HCT116 (cell line): ENCODE measurements around the gene XYLT1. TPM values are rescaled to one million over a fixed set of nuclear protein-coding genes. Genes with fewer than 3 reads are reported as not detected.

ENCODE experiments used
- ATAC-seq: fragments of 200-7000 bp; cut with Tn5 transposase; 2 replicates; pipeline ENCODE4 v1.9.1; 2020; ENCODE audit warnings: mild to moderate bottlenecking, moderate library complexity
- BruUV-seq: library from RNA; stranded (reverse); fragments of 400-500 nt; replicated peaks from 2 replicates; lab custom pipeline; 2021; lab: Mats Ljungman, UMichigan
- CTCF ChIA-PET: fragments of 300-600 bp; sonication (Branson Sonifier 250); formaldehyde crosslinking; loops from one replicate; lab custom pipeline; 2021; ENCODE audit warnings: antibody characterized with exemption; lab: Charles Lee
- POLR2A ChIA-PET: fragments of 300-600, 350-600 bp; sonication (Branson Sonifier 250); formaldehyde crosslinking; loops from one replicate; lab custom pipeline; 2021; ENCODE audit warnings: antibody characterized with exemption; lab: Charles Lee
- RAD21 ChIA-PET, 2 experiments: fragments of 300-600 bp; sonication (Branson Sonifier 250); formaldehyde crosslinking; loops; one replicate each; lab custom pipeline; 2023; ENCODE audit warnings: low total read pairs in 2 of 2; ENCODE audit not compliant: uncharacterized antibody in 2 of 2, unreplicated experiment in 2 of 2, low non-redundant PET in 1 of 2; lab: Charles Lee
- DNase-seq: peaks from one replicate; pipeline ENCODE4 v3.0.0-alpha.2; 2010; ENCODE audit warnings: low read depth, low spot score
- H2AFZ ChIP-seq: fragments of 200-600 bp; shearing (Covaris generic), sonication (generic); 2 replicates; pipeline ENCODE4 v1.6.1; 2017; ENCODE audit warnings: low read depth, mixed run types, mixed read lengths, antibody characterized with exemption, low read length; ENCODE audit not compliant: poor library complexity, severe bottlenecking
- H3K27ac ChIP-seq: 2 replicates; pipeline ENCODE4 v1.5.1; 2012; ENCODE audit warnings: low read depth, low read length
- H3K27me3 ChIP-seq: fragments of 200-600 bp; sonication (generic); 2 replicates; pipeline ENCODE4 v1.6.1; 2016; ENCODE audit warnings: mixed run types, low read length, mixed read lengths; ENCODE audit not compliant: insufficient read depth
- H3K36me3 ChIP-seq, 2 experiments: fragments of 200-500 bp in 1 of 2; fragments of 200-600 bp in 1 of 2; sonication (Bioruptor generic) in 1 of 2; sonication (generic) in 1 of 2; 2 replicates each; pipeline versions ENCODE4 v1.5.1 to v1.6.1; 2014 to 2016; ENCODE audit warnings: low read length in 2 of 2, inconsistent platforms in 1 of 2, mixed read lengths in 1 of 2, mixed run types in 1 of 2; ENCODE audit not compliant: insufficient read depth in 2 of 2, control insufficient read depth in 1 of 2
- H3K4me1 ChIP-seq, 2 experiments: fragments of 200-600 bp in 1 of 2; sonication (generic) in 1 of 2; 2 replicates each; pipeline versions ENCODE4 v1.5.1 to v1.6.1; 2012 to 2017; ENCODE audit warnings: low read length in 2 of 2, inconsistent platforms in 1 of 2, mild to moderate bottlenecking in 1 of 2, mixed read lengths in 1 of 2, mixed run types in 1 of 2, moderate library complexity in 1 of 2; ENCODE audit not compliant: insufficient read depth in 2 of 2, control insufficient read depth in 1 of 2
- H3K4me2 ChIP-seq: fragments of 200-600 bp; sonication (generic); 2 replicates; pipeline ENCODE4 v1.6.1; 2017; ENCODE audit warnings: mixed run types, low read length, mixed read lengths
- H3K4me3 ChIP-seq, 2 experiments: fragments of 200-600 bp in 1 of 2; sonication (generic) in 1 of 2; replicated peaks in 1 of 2; 2 replicates each; pipeline ENCODE4 v1.5.1; 2011 to 2016; ENCODE audit warnings: low read length in 2 of 2, control low read depth in 1 of 2, low read depth in 1 of 2, mild to moderate bottlenecking in 1 of 2, mixed read lengths in 1 of 2, mixed run types in 1 of 2
- H3K79me2 ChIP-seq: fragments of 200-600 bp; sonication (generic); 2 replicates; pipeline ENCODE4 v1.6.1; 2017; ENCODE audit warnings: mild to moderate bottlenecking, mixed run types, low read length, moderate library complexity, mixed read lengths; ENCODE audit not compliant: insufficient read depth
- H3K9ac ChIP-seq: fragments of 200-600 bp; sonication (generic); 2 replicates; pipeline ENCODE4 v1.6.1; 2016; ENCODE audit warnings: low read length, mixed read lengths
- H3K9me2 ChIP-seq: fragments of 200-600 bp; sonication (generic), shearing (Covaris generic); 2 replicates; pipeline ENCODE4 v1.6.1; 2017; ENCODE audit warnings: mixed run types, mild to moderate bottlenecking, moderate library complexity; ENCODE audit not compliant: insufficient read depth
- H3K9me3 ChIP-seq, 2 experiments: fragments of 200-500 bp in 1 of 2; fragments of 200-600 bp in 1 of 2; sonication (Bioruptor generic) in 1 of 2; sonication (generic) in 1 of 2; 2 replicates each; pipeline ENCODE4 v1.6.1; 2014 to 2017; ENCODE audit warnings: low read length in 2 of 2, mixed read lengths in 2 of 2, inconsistent platforms in 1 of 2, low read depth in 1 of 2, mild to moderate bottlenecking in 1 of 2, mixed run types in 1 of 2, moderate library complexity in 1 of 2; ENCODE audit not compliant: control insufficient read depth in 1 of 2, insufficient read depth in 1 of 2
- H4K20me1 ChIP-seq: fragments of 200-600 bp; sonication (generic), shearing (Covaris generic); 2 replicates; pipeline ENCODE4 v1.6.1; 2017; ENCODE audit warnings: mixed run types, mild to moderate bottlenecking, moderate library complexity; ENCODE audit not compliant: insufficient read depth
- CBX3 ChIP-seq: IDR thresholded peaks from 2 replicates; pipeline ENCODE4 v1.6.1; 2012; ENCODE audit warnings: low read depth
- CEBPB ChIP-seq: IDR thresholded peaks from 2 replicates; pipeline ENCODE4 v1.6.1; 2012; ENCODE audit warnings: low read depth
- EGR1 ChIP-seq: IDR thresholded peaks from 2 replicates; pipeline ENCODE4 v1.6.1; 2012; ENCODE audit warnings: low read depth
- ELF1 ChIP-seq: IDR thresholded peaks from 2 replicates; pipeline ENCODE4 v1.6.1; 2012; ENCODE audit warnings: low read depth, borderline replicate concordance
- EZH2 ChIP-seq: fragments of 200-600 bp; sonication (generic); IDR thresholded peaks from 2 replicates; pipeline ENCODE4 v1.6.1; 2017; ENCODE audit warnings: antibody characterized with exemption, mixed run types
- FOSL1 ChIP-seq: IDR thresholded peaks from 2 replicates; pipeline ENCODE4 v1.6.1; 2012; ENCODE audit warnings: low read depth
- JUND ChIP-seq: IDR thresholded peaks from 2 replicates; pipeline ENCODE4 v1.6.1; 2012
- MAX ChIP-seq: IDR thresholded peaks from 2 replicates; pipeline ENCODE4 v1.6.1; 2012
- POLR2A ChIP-seq: IDR thresholded peaks from 2 replicates; pipeline ENCODE4 v1.7.0; 2011; ENCODE audit warnings: borderline replicate concordance; ENCODE audit not compliant: insufficient read depth, insufficient read length; ENCODE audit errors: extremely low read depth
- POLR2AphosphoS5 ChIP-seq: IDR thresholded peaks from 2 replicates; pipeline ENCODE4 v1.6.1; 2011; ENCODE audit warnings: mild to moderate bottlenecking, low read depth, low read length, moderate library complexity
- RAD21 ChIP-seq: IDR thresholded peaks from 2 replicates; pipeline ENCODE4 v1.6.1; 2012; ENCODE audit warnings: low read depth, mild to moderate bottlenecking
- REST ChIP-seq: IDR thresholded peaks from 2 replicates; pipeline ENCODE4 v1.6.1; 2012; ENCODE audit warnings: low read depth
- SIN3A ChIP-seq: IDR thresholded peaks from 2 replicates; pipeline ENCODE4 v1.6.1; 2012; ENCODE audit warnings: low read depth
- SP1 ChIP-seq: IDR thresholded peaks from 2 replicates; pipeline ENCODE4 v1.6.1; 2012; ENCODE audit warnings: low read depth
- SRF ChIP-seq: IDR thresholded peaks from 2 replicates; pipeline ENCODE4 v1.6.1; 2012; ENCODE audit warnings: low read depth
- YY1 ChIP-seq: IDR thresholded peaks from 2 replicates; pipeline ENCODE4 v1.6.1; 2011; ENCODE audit warnings: low read length, low read depth, moderate library complexity, mild to moderate bottlenecking; ENCODE audit not compliant: insufficient replicate concordance; ENCODE audit errors: extremely low read depth
- ZBTB33 ChIP-seq: IDR thresholded peaks from 2 replicates; pipeline ENCODE4 v1.6.1; 2011; ENCODE audit warnings: mild to moderate bottlenecking, low read length, moderate library complexity; ENCODE audit not compliant: insufficient replicate concordance; ENCODE audit errors: extremely low read depth
- ZNF274 ChIP-seq: fragments of 200-500 bp; sonication (Bioruptor generic); IDR thresholded peaks from 2 replicates; pipeline ENCODE4 v1.6.1; 2014; ENCODE audit warnings: mild to moderate bottlenecking, low read depth, low read length, inconsistent platforms
- intact Hi-C: fragments of 100-400 bp; cut with micrococcal nuclease; formaldehyde crosslinking; loops from 2 replicates; pipeline ENCODE4 v1.10.0; 2022
- total RNA-seq: library from RNA; stranded (reverse); gene quantifications from one replicate; pipeline ENCODE4 v1.2.1, GENCODE V29; 2021; ENCODE audit not compliant: unreplicated experiment
- TF ChIP-seq, protein P1 (sequence below), 3 experiments: fragments of 200-600 bp in 1 of 3; sonication (generic) in 1 of 3; IDR thresholded peaks in 2 of 3; conservative IDR thresholded peaks in 1 of 3; 2 replicates each; pipeline ENCODE4 v1.5.1; 2012 to 2017; ENCODE audit warnings: low read depth in 2 of 3, low read length in 2 of 3, antibody characterized with exemption in 1 of 3, borderline replicate concordance in 1 of 3, control low read depth in 1 of 3, mild to moderate bottlenecking in 1 of 3, mixed read lengths in 1 of 3, mixed run types in 1 of 3, moderate library complexity in 1 of 3; ENCODE audit not compliant: insufficient read depth in 1 of 3

XYLT1 gene
- total RNA-seq, 1 experiment from 2014 or later, result 4.5 TPM

DNA sequence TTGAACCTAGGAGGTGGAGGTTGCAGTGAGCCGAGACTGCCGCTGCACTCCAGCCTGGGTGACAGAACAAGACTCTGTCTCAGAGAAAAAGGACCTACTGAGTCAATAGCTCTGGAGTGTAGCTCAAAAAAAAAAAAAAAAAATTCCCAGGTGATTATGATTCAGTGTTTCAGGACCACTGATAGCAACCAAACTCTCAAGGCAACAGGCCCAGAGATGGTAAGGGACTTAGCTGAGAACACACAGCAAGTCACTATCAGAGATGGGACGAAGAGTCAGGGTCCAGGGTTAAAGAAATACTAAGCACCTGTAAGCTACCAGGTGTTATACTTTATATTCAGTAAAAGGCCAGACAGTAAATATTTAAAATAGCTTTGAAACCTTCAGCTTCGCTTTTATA, 335.3 kb downstream of the XYLT1 start:
- no peak for TF ChIP-seq JUND
- no peak for TF ChIP-seq ZBTB33
- no peak for TF ChIP-seq YY1
- no peak for TF ChIP-seq SP1
- TF ChIP-seq EZH2, result no peak
- no peak for TF ChIP-seq RAD21
- TF ChIP-seq CBX3, result no peak
- TF ChIP-seq POLR2AphosphoS5, result no peak
- TF ChIP-seq, protein P1, sequence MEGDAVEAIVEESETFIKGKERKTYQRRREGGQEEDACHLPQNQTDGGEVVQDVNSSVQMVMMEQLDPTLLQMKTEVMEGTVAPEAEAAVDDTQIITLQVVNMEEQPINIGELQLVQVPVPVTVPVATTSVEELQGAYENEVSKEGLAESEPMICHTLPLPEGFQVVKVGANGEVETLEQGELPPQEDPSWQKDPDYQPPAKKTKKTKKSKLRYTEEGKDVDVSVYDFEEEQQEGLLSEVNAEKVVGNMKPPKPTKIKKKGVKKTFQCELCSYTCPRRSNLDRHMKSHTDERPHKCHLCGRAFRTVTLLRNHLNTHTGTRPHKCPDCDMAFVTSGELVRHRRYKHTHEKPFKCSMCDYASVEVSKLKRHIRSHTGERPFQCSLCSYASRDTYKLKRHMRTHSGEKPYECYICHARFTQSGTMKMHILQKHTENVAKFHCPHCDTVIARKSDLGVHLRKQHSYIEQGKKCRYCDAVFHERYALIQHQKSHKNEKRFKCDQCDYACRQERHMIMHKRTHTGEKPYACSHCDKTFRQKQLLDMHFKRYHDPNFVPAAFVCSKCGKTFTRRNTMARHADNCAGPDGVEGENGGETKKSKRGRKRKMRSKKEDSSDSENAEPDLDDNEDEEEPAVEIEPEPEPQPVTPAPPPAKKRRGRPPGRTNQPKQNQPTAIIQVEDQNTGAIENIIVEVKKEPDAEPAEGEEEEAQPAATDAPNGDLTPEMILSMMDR (IDR thresholded peaks at IDR 0.05 in 2 of 3, conservative IDR thresholded peaks at IDR 0.05 in 1 of 3; ENCODE audit: borderline replicate concordance in 1 of 3, insufficient read depth in 1 of 3, low read depth in 2 of 3, low read length in 2 of 3), result no peak
- no peak for TF ChIP-seq ZNF274
- TF ChIP-seq REST, result no peak
- TF ChIP-seq SIN3A, result no peak
- TF ChIP-seq CEBPB, result no peak
- TF ChIP-seq EGR1, result no peak
- no peak for TF ChIP-seq FOSL1
- no peak for TF ChIP-seq ELF1
- no peak for TF ChIP-seq POLR2A
- TF ChIP-seq SRF, result no peak
- TF ChIP-seq MAX, result no peak
- H3K79me2 ChIP-seq, result no peaks in the 10 kb centered on the region
- POLR2A ChIA-PET, result no interaction called here
- DNase-seq, result no peak
- intact Hi-C loops, result no loop called here
- no TSS peak for BruUV-seq
- H2AFZ ChIP-seq, result no peak overlapping the region
- H3K4me2 ChIP-seq, result no peak overlapping the region
- CTCF ChIA-PET, result no interaction called here
- no peaks in the 10 kb centered on the region for H4K20me1 ChIP-seq
- H3K9me3 ChIP-seq, result no peaks in the 10 kb centered on the region
- no peak overlapping the region for H3K4me3 ChIP-seq
- H3K9ac ChIP-seq, result no peak overlapping the region
- H3K27ac ChIP-seq, result no peak overlapping the region
- RAD21 ChIA-PET, result no interaction called here
- 0 out of 2 replicates have a peak, but pooled peaks cover 4% of the 10 kb centered on the region for H3K27me3 ChIP-seq
- ATAC-seq, result no peak
- H3K9me2 ChIP-seq, result no peaks in the 10 kb centered on the region
- no peaks in the 10 kb centered on the region for H3K4me1 ChIP-seq
- no peaks in the 10 kb centered on the region for H3K36me3 ChIP-seq
